ENCODE data around the gene ISY1. TPM values are rescaled to one million over a fixed set of nuclear protein-coding genes. Genes with fewer than 3 reads are reported as not detected.

Gene ISY1
- polyA plus RNA-seq, 1 donor (not counting 4 experiments of a cell fraction or from before 2014, with no cell fraction given), result 25.5 TPM

DNA sequence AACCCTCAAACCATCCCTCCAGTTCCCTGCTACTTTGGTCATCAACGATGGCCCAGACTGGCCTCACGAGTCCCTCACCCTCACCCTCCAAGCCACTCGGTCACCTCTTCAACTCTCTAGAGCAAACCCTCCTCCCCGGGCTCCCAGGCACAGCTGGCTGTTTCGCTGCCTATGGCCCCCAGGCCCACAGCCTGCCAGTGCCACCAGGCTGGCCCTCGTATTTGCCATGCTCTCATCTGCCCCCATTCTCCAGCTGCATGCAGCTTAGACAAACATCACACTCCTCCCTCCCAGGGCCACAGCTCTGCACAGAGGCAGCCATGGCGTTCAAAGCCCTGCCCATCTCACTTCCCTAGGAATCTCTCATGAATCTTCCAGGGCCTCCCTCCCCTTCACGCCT is 53.1 kb downstream of the ISY1 start:
- FAIRE-seq (no peak), DNase-seq (ENCODE audit: low read depth, low spot score) (no peak)
- Histone ChIP-seq H3K36me3 (ENCODE audit: control insufficient read depth in 2 of 2, extremely low read depth in 1 of 2, insufficient read depth in 2 of 2, low read length in 2 of 2) (peaks cover 15% of the 10 kb centered on the region in 2 experiments), H3K27ac (ENCODE audit: control insufficient read depth, insufficient read depth, low read length) (no peak overlapping the region), H2AFZ (ENCODE audit: control insufficient read depth, low read length) (no peak overlapping the region), H3K79me2 (ENCODE audit: control insufficient read depth, insufficient read depth, low read length) (peaks cover 60% of the 10 kb centered on the region), H3K27me3 (ENCODE audit: control insufficient read depth, extremely low read depth, insufficient read depth, low read length) (no peaks in the 10 kb centered on the region), H4K20me1 (ENCODE audit: control insufficient read depth, extremely low read depth, insufficient read depth, low read length) (peaks cover 9% of the 10 kb centered on the region), H3K4me3 (ENCODE audit: control insufficient read depth in 2 of 3, extremely low read depth in 1 of 3, insufficient read depth in 2 of 3, low read depth in 1 of 3, low read length in 3 of 3) (no peak overlapping the region), H3K9ac (ENCODE audit: control insufficient read depth, extremely low read depth, insufficient read depth, low read length) (no peak overlapping the region), H3K9me3 (ENCODE audit: control insufficient read depth, low read depth, low read length) (no peaks in the 10 kb centered on the region), H3K9me1 (ENCODE audit: control insufficient read depth, extremely low read depth, insufficient read depth, low read length) (peaks cover 3% of the 10 kb centered on the region), H3K4me2 (ENCODE audit: control insufficient read depth, extremely low read depth, insufficient read depth, low read depth, low read length) (no peak overlapping the region), H3K4me1 (ENCODE audit: control insufficient read depth, extremely low read depth, insufficient read depth, low read length) (no peaks in the 10 kb centered on the region)
- TF ChIP-seq EZH2 (IDR thresholded peaks at IDR 0.05; ENCODE audit: low read length), result no peak
- TF ChIP-seq CTCF (optimal IDR thresholded peaks at IDR 0.05 in 1 of 3, IDR thresholded peaks at IDR 0.05 in 1 of 3, conservative IDR thresholded peaks at IDR 0.05 in 1 of 3; ENCODE audit: extremely low read depth in 1 of 3, insufficient read depth in 2 of 3, low read length in 3 of 3), result no peak
- dilution Hi-C loops (cut with MboI; ENCODE audit: extremely low pct_ligation_motif_present, low sequenced_read_pairs), result no loop called here

DNA sequence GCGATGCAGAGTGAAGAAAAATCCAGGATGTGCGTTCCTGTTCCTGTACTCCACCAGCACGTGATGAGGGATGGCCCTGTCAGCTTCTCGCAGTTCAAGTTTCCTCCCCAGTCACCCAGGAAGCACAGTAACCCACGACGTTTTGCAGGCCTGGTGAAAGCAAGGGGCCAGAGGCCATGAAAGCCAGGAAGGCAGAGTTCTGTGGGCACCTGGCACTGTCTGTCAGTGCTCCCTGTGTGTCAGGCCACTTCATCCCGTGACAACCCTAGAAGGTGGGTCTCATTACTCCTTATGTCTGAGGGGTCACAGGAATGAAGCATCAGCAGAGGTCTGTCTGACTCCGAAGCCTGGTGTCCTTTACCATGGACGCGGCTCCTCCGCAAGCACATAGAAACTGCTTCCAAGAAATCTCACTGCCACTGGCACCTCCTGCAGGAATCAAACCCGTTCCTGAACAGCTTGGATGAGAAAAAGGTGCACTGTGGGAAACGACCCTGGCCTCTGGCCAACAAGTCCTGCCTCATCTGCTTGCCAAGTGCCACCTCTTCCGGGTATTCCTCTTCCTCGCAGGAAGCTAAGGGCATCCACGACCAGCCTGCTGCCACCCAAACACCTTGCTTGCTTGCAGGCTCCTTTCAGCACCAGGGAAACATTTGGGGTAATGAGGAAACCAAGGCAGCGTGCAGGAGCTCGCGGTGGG is 53.8 kb downstream of the ISY1 start:
- Histone ChIP-seq H3K9me3 (ENCODE audit: control insufficient read depth, low read depth, low read length) (no peaks in the 10 kb centered on the region), H3K9ac (ENCODE audit: control insufficient read depth, extremely low read depth, insufficient read depth, low read length) (no peak overlapping the region), H3K36me3 (ENCODE audit: control insufficient read depth in 2 of 2, extremely low read depth in 1 of 2, insufficient read depth in 2 of 2, low read length in 2 of 2) (peaks cover 12 to 14% of the 10 kb centered on the region in 2 experiments), H2AFZ (ENCODE audit: control insufficient read depth, low read length) (no peak overlapping the region), H3K27me3 (ENCODE audit: control insufficient read depth, extremely low read depth, insufficient read depth, low read length) (no peaks in the 10 kb centered on the region), H3K4me3 (ENCODE audit: control insufficient read depth in 2 of 3, extremely low read depth in 1 of 3, insufficient read depth in 2 of 3, low read depth in 1 of 3, low read length in 3 of 3) (no peak overlapping the region), H4K20me1 (ENCODE audit: control insufficient read depth, extremely low read depth, insufficient read depth, low read length) (peaks cover 9% of the 10 kb centered on the region), H3K4me1 (ENCODE audit: control insufficient read depth, extremely low read depth, insufficient read depth, low read length) (no peaks in the 10 kb centered on the region), H3K27ac (ENCODE audit: control insufficient read depth, insufficient read depth, low read length) (no peak overlapping the region), H3K9me1 (ENCODE audit: control insufficient read depth, extremely low read depth, insufficient read depth, low read length) (peaks cover 3% of the 10 kb centered on the region), H3K4me2 (ENCODE audit: control insufficient read depth, extremely low read depth, insufficient read depth, low read depth, low read length) (no peak overlapping the region), H3K79me2 (ENCODE audit: control insufficient read depth, insufficient read depth, low read length) (peaks cover 58% of the 10 kb centered on the region)
- no peak for TF ChIP-seq CTCF (optimal IDR thresholded peaks at IDR 0.05 in 1 of 3, IDR thresholded peaks at IDR 0.05 in 1 of 3, conservative IDR thresholded peaks at IDR 0.05 in 1 of 3; ENCODE audit: extremely low read depth in 1 of 3, insufficient read depth in 2 of 3, low read length in 3 of 3)
- TF ChIP-seq EZH2 (IDR thresholded peaks at IDR 0.05; ENCODE audit: low read length), result no peak
- no peak for DNase-seq (ENCODE audit: low read depth, low spot score)
- dilution Hi-C loops (cut with MboI; ENCODE audit: extremely low pct_ligation_motif_present, low sequenced_read_pairs), result no loop called here
- no peak for FAIRE-seq

Data from keratinocyte (primary cell).